HL-60/S4 treated with phorbol 12-myristate 13-acetate at 8.2 ng/mL for 4 days and 3 days (cell line): ENCODE results near the gene BCAT1.

ENCODE experiments used
- in situ Hi-C: fragments of 300-500 bp; cut with MboI; formaldehyde crosslinking; loops from 2 replicates; pipeline ENCODE4 v1.15.0; 2022; ENCODE audit warnings: low sequenced_read_pairs

The BCAT1 gene

GRCh38 chr12:24948757-24949722, at the start of gene BCAT1:
BCAT1 (minus strand) TSS chr12:24949101; CDS start chr12:24948932, 169 bp downstream.
- in situ Hi-C loops = no loop called here

DNA sequence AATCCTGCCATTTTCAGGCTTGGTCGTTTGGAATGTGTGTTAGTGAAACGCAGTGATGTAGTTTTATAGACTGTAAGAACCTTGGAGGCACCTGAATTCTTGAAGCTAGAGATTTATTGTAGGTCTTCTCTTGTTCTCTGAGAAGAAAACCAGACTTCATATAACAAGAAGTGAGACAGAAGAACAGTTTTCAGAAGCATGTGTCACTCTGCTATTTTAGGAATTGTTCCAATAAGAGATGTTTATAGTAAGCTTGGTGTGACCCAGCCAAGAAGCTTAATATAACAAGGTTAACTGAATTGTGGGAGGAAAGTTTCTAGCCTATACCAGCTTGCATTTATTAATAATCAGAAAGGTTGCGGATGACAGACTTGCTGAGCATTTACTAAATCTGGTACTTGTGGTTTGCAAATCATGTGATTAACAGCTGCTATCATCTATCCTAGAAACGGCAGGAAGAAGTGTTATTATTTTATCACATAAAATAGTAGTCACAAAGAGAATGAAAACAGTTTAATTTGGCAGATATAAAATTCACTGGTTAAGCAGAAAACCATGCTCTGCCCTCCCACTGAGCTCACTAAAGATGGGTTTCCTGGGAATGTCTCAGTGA, 49.2 kb upstream of the BCAT1 start:
- in situ Hi-C loops = no loop called here

DNA sequence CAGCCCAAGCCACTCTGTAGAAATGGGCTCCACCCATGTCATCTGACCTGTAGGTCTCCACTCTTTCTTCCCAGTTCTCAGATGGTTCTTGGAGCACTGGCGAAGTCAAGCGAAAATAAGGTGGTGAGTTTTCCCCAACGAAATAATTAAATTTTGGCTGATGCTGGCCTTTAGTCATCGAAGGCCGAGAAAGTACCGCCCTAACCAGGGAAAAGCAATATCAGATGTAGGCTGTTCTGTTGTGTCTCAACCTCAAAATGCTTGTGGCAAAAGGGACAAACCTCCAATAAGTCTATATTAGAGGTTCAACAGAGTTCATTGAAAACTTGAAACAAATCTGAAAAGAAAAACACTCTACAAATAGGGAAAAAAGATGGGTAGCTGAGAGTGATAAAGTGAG, 48.6 kb upstream of the BCAT1 start:
- in situ Hi-C loops = no loop called here

- in situ Hi-C loops = no loop called here
These were observed 47.9 kb upstream of the BCAT1 start for GRCh38 chr12:24996820-24997219.

DNA sequence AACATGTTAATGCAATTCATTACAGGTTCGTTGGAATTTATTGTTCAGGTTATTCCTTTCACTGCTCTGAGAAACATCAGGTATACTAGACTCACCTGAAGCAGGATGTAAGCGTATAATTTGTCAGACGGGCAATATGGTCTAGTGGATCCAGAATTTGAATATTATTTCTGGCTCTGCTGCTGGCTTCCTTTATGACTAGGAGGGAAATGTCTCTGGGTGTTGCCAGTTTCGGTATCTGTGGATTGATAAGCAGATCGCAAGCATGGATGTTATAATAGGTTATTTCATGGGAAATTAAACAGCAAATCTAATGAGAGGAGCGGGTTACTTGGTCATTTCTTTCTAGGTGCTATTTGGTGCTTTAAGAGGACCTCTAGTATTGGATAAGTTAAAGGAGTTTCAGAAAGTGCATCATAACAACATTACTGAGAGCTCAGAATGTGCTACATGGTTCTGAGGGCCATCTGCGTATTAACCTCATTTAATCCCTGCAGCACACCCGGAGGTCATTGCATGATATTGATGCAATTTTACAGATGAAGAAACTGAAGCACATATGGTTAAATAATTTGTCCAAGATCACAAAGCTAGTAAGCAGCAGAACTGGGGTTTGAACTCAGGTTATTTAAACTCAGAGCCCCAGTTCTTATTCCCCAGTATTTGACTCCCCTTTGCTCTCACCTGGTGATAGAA, 47.3 kb upstream of the BCAT1 start:
- in situ Hi-C loops = no loop called here

- in situ Hi-C loops = no loop called here
These were observed 44.9 kb upstream of the BCAT1 start for GRCh38 chr12:24993793-24994192.

GRCh38 chr12:24991209-24992049, 42.5 kb upstream of the BCAT1 start:
- in situ Hi-C loops = no loop called here

DNA sequence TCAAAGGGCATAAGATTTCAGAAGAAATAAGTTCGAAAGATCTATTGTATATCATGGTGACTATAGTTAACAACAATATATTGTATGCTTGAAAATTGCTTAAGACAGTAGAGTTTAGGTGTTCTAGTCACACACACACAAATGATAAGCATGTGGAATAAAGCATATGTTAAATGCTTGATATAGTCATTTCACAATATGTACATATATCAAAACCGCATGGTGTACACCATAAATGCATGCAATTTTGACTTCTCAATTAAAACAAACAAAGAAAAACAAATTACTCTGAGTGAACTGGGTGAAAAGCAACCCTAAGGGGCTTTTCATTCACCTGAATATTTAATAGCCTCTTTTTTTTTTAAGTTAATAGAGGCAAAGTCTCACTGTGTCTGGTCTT, 40.3 kb upstream of the BCAT1 start:
- in situ Hi-C loops = loop anchor here (10.0 kb wide), 1 partner anchor 146 kb away; no protein-coding TSS in a partner anchor

GRCh38 chr12:24982250-24982649, 33.3 kb upstream of the BCAT1 start:
- in situ Hi-C loops = loop anchor here (10.0 kb wide), 1 partner anchor 153 kb away; no protein-coding TSS in a partner anchor

DNA sequence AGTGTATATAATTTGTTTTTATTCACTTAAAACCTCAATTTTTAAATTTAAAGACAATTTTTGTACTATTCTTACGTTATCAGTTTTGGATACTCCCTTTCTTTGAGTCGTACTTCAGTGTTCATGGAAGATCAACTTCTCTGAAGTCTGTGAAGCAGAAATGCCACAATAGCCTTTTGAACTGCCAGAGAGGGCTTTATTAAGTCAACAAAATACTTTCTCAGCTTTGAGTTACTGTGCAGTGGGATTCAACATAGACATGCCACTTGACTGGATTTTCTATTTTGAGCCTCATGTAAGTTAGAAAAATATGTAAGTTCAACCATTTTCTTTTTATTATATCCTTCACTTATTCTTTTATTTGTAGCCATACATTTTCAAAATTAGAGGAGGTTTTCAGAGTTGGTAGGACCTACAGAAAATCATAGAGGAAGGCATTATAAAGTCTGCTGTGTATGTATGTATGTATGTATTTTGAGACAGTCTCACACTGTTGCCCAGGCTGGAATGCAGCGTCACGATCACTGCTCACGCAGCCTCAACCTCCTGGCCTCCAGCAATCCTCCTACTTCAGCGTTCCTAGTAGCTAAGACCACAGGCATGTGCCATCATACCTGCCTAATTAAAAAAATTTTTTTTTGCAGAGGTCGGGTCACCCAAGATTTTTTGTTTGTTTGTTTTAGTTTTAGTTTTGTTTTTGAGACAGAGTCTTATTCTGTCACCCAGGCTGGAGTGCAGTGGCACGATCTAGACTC, 31.3 kb upstream of the BCAT1 start:
- in situ Hi-C loops = loop anchor here (10.0 kb wide), 1 partner anchor 155 kb away; no protein-coding TSS in a partner anchor

GRCh38 chr12:24979329-24979728, 30.4 kb upstream of the BCAT1 start:
- in situ Hi-C loops = no loop called here

GRCh38 chr12:24977711-24978110, 28.8 kb upstream of the BCAT1 start:
- in situ Hi-C loops = no loop called here

DNA sequence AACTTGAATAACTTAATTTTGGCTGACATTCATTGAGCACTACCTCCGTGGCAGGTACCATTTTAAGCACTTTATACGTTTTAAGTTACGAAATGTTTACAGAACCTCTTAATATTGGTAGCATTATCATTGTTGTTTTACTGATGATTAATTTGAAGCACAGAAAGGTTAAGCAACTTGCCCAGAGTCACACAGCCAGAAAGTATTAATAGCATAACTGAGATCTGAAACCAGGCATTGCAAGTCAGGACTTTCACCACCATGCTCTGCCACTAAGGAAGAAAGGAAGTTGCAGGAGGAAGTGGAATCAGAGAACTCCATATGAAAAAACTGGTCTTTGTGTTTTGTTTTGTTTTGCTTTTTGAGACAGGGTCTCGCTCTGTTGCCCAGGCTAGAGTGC, 28.2 kb upstream of the BCAT1 start:
- in situ Hi-C loops = no loop called here

DNA sequence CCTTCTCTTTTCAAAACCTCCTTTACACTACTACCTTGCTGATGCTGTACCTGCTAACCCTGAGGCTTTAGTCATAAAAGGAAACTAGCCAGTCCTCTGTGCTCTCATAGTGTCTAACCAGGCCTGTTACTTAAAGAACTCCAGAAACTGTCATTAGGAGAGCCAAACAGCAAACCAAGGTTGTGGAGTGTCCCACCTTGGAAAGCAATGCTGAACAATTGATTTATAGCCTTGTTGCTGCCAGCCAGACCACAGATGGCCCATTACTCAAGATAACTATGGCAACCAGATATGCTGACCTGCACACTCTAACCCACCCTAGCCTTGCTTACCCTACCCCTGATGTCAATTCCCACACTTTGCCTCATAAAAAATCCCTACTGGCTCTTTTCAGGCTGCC, 26.5 kb upstream of the BCAT1 start:
- in situ Hi-C loops = no loop called here

GRCh38 chr12:24974216-24974615, 25.3 kb upstream of the BCAT1 start:
- in situ Hi-C loops = no loop called here

GRCh38 chr12:24972078-24972477, 23.2 kb upstream of the BCAT1 start:
- in situ Hi-C loops = no loop called here

DNA sequence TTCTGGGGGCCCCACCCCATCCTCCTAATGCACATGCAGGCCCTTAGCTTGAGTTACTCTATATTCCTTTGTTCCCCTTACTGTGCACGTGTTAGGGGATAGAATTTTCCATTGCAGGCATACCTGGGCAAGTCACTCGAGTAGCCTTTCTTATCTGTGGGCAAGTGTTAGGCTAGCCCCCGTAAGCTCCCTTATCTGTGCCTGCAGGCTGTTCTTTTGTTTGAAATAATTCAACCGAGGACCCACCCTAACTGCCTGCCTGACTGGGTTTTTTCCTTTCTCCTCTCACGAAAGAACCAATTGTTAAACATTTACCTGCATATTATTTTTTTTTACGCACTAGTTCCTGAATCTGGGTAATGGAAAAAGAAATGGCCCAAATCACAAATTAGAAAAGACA, 21.3 kb upstream of the BCAT1 start:
- in situ Hi-C loops = no loop called here

GRCh38 chr12:24966951-24967564, 18.2 kb upstream of the BCAT1 start:
- in situ Hi-C loops = no loop called here

GRCh38 chr12:24964342-24964741, 15.4 kb upstream of the BCAT1 start:
- in situ Hi-C loops = no loop called here
